Measurements from ENCODE around the gene G2E3.

- TF ChIP-seq CTCF (IDR thresholded peaks at IDR 0.05; ENCODE audit: insufficient read depth, low read length) (no peak), GABPA (IDR thresholded peaks at IDR 0.05; ENCODE audit: low read depth) (no peak), SPI1 (IDR thresholded peaks at IDR 0.05; ENCODE audit: borderline replicate concordance, low read depth) (no peak), REST (IDR thresholded peaks at IDR 0.05; ENCODE audit: insufficient replicate concordance, low read depth) (no peak), POLR2AphosphoS5 (IDR thresholded peaks at IDR 0.05; ENCODE audit: low read depth) (no peak)
These were observed 5.5 kb upstream of the G2E3 start for GRCh38 chr14:30553311-30553989.
